Left renal pelvis (tissue), 4 donors: ENCODE measurements around the gene AGXT. TPM values are rescaled to one million over a fixed set of nuclear protein-coding genes. Genes with fewer than 3 reads are reported as not detected.

Experiments
- DNase-seq, 4 donors: peaks; one replicate each; pipeline ENCODE4 v3.0.0-alpha.2; 2013; ENCODE audit warnings: low read depth in 4 of 4, low spot score in 3 of 4
- polyA plus RNA-seq, 4 donors: library from polyadenylated mRNA; unstranded; fragments of 120-200 nt; gene quantifications; one replicate each; pipeline ENCODE4 v1.2.1, GENCODE V29; 2013; ENCODE audit not compliant: insufficient read length in 4 of 4

AGXT gene
- polyA plus RNA-seq, 4 donors, result 0.06 to 1.8 (median 0.15) TPM; not detected in 1

GRCh38 chr2:240884221-240884620 is 15.6 kb downstream of the AGXT start:
- DNase-seq, result no peak

GRCh38 chr2:240884745-240885144 is 16.1 kb downstream of the AGXT start:
- no peak for DNase-seq

GRCh38 chr2:240885566-240885965 is 16.9 kb downstream of the AGXT start:
- no peak for DNase-seq

GRCh38 chr2:240886023-240886565 is 17.5 kb downstream of the AGXT start:
- no peak for DNase-seq

- no peak for DNase-seq
Observed at GRCh38 chr2:240886678-240887609, 18.3 kb downstream of the AGXT start.

GRCh38 chr2:240887631-240888030 is 19.0 kb downstream of the AGXT start:
- no peak for DNase-seq

- DNase-seq, result no peak
Observed at GRCh38 chr2:240888130-240888889, 19.7 kb downstream of the AGXT start.

GRCh38 chr2:240888890-240889573 is 20.4 kb downstream of the AGXT start:
- DNase-seq, result no peak

- DNase-seq, result no peak
Observed at GRCh38 chr2:240889601-240890560, 21.3 kb downstream of the AGXT start.

GRCh38 chr2:240890691-240891090 is 22.1 kb downstream of the AGXT start:
- no peak for DNase-seq

GRCh38 chr2:240891492-240892340 is 23.1 kb downstream of the AGXT start:
- no peak for DNase-seq

GRCh38 chr2:240892356-240892755 is 23.7 kb downstream of the AGXT start:
- DNase-seq, result no peak

GRCh38 chr2:240892925-240893324 is 24.3 kb downstream of the AGXT start:
- DNase-seq, result no peak

GRCh38 chr2:240893363-240893844 is 24.8 kb downstream of the AGXT start:
- DNase-seq, result no peak

GRCh38 chr2:240894006-240894405 is 25.4 kb downstream of the AGXT start:
- no peak for DNase-seq

- no peak for DNase-seq
Observed at GRCh38 chr2:240894836-240895558, 26.4 kb downstream of the AGXT start.

- DNase-seq, result no peak
Observed at GRCh38 chr2:240895656-240896388, 27.2 kb downstream of the AGXT start, which contains the start of gene MAB21L4. MAB21L4 (minus strand) TSS chr2:240896156; CDS start chr2:240895997, 159 bp downstream.
